GM12878 (cell line): ENCODE data around the gene MAMDC2.

ENCODE experiments used
- CREB1 ChIP-seq: IDR thresholded peaks from 2 replicates; pipeline ENCODE4 v1.6.1; 2012; ENCODE audit warnings: low read depth, mild to moderate bottlenecking, inconsistent platforms
- JUND ChIP-seq: IDR thresholded peaks from 2 replicates; pipeline ENCODE4 v1.6.1; 2012; ENCODE audit warnings: low read depth, mild to moderate bottlenecking, low read length, improper control_type of control experiment, moderate library complexity
- SP1 ChIP-seq: IDR thresholded peaks from one replicate; pipeline ENCODE4 v1.6.1; 2011; ENCODE audit warnings: low read depth, low read length
- TF ChIP-seq, protein P1 (sequence below), 3 experiments: IDR thresholded peaks in 2 of 3; conservative IDR thresholded peaks in 1 of 3; 2 replicates each; pipeline ENCODE4 v1.5.1; 2011; ENCODE audit warnings: low read depth in 3 of 3, low read length in 3 of 3, mild to moderate bottlenecking in 3 of 3, control low read depth in 2 of 3, moderate library complexity in 2 of 3, inconsistent platforms in 1 of 3, mixed read lengths in 1 of 3; ENCODE audit not compliant: control insufficient read depth in 2 of 3, insufficient read depth in 1 of 3; ENCODE audit errors: extremely low read depth in 1 of 3

DNA sequence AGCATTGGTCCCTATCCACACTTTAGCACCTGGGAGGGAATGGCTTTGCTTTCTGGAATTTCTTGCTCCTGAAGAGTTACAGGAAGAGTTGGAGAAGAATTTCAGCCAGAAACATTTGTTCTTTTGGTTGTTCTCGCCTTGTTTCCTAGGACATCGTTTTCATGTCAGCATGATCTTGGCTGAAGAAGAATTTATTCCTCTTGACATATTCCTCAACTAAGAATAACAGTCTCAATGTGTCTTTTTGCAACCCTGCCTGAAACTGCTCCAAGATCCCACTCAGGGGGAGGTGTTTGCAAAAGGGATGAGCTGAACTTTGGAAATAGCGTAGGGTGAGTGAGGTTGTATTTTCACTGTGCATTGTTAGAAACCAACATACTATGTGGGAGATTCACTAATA, 26.1 kb downstream of the MAMDC2 start:
- TF ChIP-seq, protein P1, sequence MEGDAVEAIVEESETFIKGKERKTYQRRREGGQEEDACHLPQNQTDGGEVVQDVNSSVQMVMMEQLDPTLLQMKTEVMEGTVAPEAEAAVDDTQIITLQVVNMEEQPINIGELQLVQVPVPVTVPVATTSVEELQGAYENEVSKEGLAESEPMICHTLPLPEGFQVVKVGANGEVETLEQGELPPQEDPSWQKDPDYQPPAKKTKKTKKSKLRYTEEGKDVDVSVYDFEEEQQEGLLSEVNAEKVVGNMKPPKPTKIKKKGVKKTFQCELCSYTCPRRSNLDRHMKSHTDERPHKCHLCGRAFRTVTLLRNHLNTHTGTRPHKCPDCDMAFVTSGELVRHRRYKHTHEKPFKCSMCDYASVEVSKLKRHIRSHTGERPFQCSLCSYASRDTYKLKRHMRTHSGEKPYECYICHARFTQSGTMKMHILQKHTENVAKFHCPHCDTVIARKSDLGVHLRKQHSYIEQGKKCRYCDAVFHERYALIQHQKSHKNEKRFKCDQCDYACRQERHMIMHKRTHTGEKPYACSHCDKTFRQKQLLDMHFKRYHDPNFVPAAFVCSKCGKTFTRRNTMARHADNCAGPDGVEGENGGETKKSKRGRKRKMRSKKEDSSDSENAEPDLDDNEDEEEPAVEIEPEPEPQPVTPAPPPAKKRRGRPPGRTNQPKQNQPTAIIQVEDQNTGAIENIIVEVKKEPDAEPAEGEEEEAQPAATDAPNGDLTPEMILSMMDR (IDR thresholded peaks at IDR 0.05 in 2 of 3, conservative IDR thresholded peaks at IDR 0.05 in 1 of 3; ENCODE audit: control insufficient read depth in 2 of 3, extremely low read depth in 1 of 3, insufficient read depth in 1 of 3, low read depth in 3 of 3, low read length in 3 of 3): no peak
- no peak for TF ChIP-seq SP1
- no peak for TF ChIP-seq JUND
- TF ChIP-seq CREB1: no peak
